Erythroblast (primary cell): ENCODE measurements around the gene DNAJC19.
"Not testable (repeated sequence)": the region's sequence is repeated elsewhere in the genome, so short reads cannot be mapped to it uniquely, and the experiment has no call there.

Experiments used
- GATA1 ChIP-seq: IDR thresholded peaks from 2 replicates; pipeline ENCODE4 v1.6.1; 2011; ENCODE audit warnings: low read depth, mild to moderate bottlenecking, control low read depth, low read length, moderate library complexity
- POLR2A ChIP-seq: IDR thresholded peaks from 2 replicates; pipeline ENCODE4 v1.6.1; 2011; ENCODE audit warnings: mild to moderate bottlenecking, low read length

DNA sequence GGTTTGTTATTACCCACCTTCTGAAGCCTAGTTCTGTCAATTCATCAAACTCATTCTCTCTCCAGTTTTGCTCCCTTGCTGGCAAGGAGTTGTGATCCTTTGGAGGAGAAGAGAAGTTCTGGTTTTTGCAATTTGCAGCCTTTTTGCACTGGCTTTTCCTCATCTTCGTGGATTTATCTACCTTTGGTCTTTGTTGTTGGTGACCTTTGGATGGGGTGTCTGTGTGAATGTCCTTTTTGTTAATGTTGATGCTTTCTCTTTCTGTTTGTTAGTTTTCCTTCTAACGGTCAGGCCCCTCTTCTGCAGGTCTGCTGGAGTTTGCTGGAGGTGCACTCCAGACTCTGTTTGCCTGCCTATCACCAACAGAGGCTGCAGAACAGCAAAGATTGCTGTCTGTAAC, 13.9 kb upstream of the DNAJC19 start:
- not testable (repeated sequence) for TF ChIP-seq POLR2A, GATA1
